HL-60/S4 treated with retinoic acid at 250 ng/mL for 4 days and 3 days (cell line): ENCODE results near the gene PAQR7.
"Not testable (repeated sequence)": the region's sequence is repeated elsewhere in the genome, so short reads cannot be mapped to it uniquely, and the experiment has no call there.

Experiments used
- in situ Hi-C: fragments of 300-500 bp; cut with MboI; formaldehyde crosslinking; loops from 2 replicates; pipeline ENCODE4 v1.7.0; 2022; ENCODE audit warnings: low sequenced_read_pairs

The PAQR7 gene

DNA sequence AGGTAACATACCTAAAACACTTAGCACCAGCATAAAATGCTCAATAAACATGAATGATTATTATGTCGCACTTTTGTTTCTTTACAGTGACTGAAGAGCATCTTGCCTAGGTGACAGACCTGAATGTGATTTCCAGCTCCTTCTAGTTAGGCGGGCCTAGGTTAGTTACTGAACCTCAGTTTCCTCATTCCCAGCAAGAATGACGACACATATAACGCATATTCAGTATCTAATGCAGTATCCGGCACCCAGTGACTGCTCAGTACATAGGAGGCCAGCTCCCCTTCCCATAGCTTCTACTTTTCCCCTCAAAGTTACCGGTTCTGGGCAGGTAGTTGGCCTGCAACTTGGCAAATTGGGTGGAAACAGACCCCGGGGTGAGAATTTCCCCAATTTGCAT lies 17.0 kb downstream of the PAQR7 start:
- in situ Hi-C loops, result no loop called here

DNA sequence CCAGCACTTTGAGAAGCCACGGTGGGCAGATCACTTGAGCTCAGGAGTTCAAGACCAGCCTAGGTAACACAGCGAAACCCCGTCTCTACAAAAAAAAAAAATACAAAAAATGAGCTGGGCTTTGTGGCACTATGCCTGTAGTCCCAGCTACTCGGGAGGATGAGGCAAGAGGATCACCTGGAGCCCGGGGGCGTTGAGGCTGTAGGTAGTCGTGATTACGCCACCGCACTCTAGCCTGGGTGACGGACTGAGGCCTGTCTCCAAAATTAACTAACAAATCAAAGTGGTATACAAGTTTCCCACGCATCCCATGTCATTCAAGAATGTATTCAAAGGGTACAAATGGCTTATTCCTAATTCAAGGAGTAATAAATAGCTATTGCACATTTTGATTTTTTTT lies 18.7 kb downstream of the PAQR7 start:
- in situ Hi-C loops, result no loop called here

DNA sequence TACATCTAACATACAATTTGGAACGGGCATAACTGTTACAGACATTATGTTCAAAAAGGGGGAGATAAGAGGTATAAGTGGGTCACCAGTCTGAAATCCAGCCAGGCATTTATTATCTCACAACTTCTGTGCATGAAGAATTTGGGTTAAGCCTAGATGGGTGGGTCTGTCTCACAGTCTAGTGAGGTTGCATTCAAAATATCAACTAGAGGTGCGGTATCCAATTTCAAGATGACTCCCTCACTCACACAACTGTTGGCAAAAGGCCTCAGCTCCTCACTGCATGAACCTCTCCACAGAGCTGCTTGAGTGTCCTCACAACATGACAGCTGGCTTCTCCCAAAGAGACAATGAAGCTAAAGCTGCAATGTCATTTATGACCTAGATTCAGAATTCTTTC lies 21.0 kb downstream of the PAQR7 start:
- in situ Hi-C loops, result no loop called here

DNA sequence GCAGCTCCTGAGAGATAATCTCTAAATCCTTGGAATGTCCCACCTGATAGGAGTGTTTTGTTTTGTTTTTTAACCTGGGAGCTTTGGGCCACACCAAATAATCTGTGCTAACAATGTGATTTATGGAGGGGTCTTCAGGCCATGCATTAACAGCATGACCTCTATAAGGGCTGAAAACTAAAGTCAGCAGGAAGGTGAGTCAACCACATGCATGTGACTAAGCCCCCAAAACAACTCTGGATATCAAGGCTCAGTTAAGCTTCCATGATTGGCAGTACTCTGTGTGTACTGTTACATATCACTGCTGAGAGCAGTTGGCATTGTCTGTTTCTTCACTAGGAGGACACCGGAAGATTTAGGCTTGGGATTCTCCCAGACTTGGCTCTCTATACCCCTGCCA lies 27.0 kb downstream of the PAQR7 start:
- in situ Hi-C loops, result no loop called here

DNA sequence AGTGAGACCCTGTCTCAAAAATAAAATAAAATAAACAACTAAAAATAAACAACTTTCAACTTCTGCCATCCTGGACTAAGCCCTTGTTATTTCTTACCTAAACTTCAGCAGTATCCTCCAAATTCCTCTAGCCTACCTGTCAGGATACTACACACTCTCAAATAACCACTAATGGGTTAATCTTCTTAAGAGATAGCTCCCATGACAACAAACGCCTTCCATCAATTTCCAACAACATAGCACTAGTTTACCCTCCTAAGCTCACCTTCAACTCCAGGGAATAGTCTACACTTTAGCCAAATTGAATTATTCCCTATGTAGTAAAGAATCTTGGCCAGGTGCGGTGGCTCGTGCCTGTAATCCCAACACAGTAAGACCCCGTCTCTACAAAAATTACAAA lies 27.6 kb downstream of the PAQR7 start:
- in situ Hi-C loops, result no loop called here

DNA sequence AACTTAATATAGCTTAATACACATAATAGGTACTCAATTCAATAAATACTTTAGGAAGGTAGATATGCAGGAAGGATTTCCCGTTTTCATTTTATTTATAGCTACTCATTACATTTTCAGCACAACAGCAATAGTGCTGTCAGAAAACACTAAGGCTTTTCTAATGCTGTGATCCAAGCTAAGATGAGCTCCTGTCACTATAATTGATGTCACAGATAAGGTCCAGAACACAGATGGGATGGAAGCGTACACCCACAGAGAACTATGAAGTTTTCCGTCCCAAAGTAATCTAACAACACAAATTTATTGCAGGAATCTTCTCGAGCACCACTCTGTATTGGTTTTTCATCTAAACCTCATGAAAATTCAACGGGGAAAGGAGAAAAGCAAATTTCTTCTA lies 29.8 kb downstream of the PAQR7 start:
- in situ Hi-C loops, result no loop called here

DNA sequence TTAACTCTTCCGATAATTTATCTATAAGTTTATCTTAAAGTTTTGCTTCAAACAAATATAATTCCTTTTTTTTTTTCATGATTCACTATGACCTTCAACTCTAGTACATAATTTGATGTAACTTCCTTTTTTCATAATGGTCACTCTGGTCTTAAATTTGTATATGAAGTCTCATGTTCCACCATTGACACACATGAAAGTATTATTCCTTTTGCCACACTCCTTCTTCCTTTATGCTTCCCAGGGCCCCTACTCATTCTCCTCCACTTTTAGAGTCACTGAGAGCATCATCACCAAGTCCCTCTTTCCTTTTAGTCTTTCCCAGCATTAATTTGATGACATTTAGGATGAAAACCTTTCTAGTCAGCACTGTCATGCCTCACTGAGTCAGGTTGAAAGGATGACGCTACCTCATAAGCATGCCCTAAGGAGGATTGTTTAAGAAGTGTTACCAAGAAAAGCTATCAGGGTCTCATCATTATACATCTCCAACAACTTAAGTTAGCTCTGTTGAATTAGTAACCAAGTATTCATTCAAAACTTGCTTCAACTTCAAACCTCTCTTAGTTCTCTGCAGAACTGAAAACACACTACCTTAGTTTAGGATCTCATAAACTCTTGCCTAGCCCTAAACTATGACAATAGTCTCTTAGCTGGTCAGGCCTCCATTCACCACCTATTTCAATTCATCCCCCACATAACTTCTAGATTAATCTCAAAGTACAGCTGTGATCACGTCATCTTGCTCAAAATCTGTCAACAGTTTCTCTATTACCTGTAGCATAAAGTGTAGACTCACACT lies 30.8 kb downstream of the PAQR7 start:
- in situ Hi-C loops, result no loop called here

DNA sequence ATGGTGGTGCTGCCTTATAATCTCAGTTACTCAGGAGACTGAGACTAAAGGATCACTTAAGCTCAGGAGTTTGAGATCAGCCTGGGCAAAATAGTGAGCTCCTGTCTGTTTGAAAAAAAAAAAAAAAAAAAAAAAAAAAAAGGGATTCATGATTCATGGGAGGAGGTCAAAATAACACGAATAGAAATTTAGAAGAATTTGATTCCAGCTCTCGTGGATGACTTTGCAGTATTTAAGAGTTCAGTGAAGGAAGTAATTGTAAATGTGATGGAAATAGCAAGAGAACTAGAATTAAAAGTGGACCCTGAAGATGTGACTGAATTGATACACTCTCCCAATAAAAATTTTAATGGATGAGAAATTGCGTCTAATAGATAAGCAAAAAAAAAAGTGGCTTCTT lies 32.0 kb downstream of the PAQR7 start:
- in situ Hi-C loops, result no loop called here

DNA sequence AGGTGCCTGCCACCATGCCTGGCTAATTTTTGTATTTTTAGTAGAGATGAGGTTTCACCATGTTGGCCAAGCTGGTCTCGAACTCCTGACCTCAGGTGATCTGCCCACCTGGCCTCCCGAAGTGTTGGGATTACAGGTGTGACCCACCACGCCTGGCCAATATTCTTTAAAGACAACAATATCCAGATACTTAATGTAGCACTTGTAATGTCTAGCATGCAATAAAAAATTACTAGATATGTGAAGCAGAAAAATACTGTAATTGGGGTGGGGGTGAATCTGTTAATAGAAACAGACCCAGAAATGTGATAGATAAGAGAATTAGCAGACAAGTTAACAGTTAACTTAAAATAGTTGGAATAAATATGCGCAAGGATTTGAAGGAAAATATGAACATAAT lies 35.7 kb downstream of the PAQR7 start:
- in situ Hi-C loops, result not testable (repeated sequence)

DNA sequence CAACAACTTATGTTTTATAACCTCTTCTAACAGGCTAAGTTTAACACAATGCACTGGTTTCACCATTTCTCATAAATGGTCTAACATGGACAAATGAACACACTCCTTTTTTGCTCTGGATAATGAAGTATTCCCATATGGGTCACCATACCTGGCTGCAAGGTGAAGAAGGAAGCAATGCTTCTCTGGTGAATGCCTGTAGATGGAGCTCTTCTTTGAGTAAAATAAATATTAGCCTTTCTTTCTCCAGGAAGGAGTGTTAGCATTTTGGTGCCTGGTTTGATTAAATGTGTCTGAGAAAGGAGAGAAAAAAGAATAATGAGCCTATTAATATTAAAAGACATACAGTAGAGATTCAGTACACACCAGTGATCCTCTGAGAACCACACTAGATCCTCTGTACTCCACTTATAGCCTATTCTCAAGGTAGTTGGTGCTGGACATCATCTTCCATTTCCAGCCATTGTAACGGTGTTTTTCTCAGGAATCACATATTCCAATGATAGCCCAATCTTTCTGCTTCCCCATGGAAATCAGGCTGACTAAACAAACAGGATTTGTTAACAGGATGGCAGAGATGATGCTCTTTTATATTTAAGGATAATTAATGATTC lies 38.1 kb downstream of the PAQR7 start:
- in situ Hi-C loops, result no loop called here

DNA sequence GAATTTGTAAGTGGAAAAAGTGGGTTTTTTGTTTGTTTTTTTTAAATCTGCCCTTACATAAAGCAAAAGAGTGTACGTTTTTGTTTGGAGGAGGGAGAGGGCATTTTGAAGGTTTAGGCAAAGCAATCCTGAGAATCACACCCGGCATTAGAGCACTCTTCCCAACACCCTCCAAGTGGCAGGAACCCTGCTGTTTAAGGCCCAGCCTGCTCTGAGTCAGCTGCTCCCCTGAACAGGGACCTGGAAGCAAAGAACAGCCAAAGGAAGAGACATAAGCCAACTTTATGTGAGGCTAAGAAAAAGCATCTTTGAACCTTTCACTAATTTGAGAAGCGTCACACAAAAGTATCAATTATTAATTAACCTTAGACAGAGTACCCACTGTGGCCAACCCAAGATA lies 38.8 kb downstream of the PAQR7 start:
- in situ Hi-C loops, result no loop called here

DNA sequence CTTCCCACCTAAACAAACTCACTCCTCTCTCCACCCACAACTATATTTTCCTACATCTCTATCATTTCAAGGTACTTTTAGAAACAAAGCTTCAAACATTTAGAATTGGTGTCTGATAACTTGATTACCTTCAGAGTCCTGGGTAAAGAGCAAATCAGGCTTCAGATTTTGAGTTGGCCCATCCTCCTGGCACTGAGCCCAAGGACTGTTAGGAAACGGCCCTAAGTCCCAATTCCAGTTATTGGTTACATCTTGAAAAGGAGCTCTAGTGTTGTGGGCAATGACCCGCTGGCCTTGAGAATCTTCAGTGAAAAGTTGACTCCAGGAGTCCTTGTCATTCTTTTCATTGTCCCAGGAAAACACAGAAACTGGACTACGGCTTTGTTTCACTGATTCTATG lies 40.6 kb downstream of the PAQR7 start:
- in situ Hi-C loops, result no loop called here

DNA sequence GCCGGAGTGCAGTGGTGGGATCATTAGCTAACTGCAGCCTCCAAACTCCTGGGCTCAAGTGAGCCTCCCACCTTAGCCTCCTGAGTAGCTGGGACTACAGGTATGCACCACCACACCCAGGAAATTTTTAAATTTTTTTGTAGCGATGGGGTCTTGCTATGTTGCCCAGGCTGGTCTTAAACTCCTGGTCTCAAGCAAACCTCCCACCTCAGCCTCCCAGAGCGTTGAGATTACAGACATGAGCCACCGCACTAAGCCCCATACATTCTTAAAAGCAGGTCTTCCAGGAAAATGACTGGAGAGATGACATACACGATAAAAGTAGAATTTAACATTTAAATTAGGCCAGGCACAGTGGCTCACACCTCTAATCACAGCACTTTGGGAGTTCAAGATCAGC lies 42.4 kb downstream of the PAQR7 start:
- in situ Hi-C loops, result no loop called here

DNA sequence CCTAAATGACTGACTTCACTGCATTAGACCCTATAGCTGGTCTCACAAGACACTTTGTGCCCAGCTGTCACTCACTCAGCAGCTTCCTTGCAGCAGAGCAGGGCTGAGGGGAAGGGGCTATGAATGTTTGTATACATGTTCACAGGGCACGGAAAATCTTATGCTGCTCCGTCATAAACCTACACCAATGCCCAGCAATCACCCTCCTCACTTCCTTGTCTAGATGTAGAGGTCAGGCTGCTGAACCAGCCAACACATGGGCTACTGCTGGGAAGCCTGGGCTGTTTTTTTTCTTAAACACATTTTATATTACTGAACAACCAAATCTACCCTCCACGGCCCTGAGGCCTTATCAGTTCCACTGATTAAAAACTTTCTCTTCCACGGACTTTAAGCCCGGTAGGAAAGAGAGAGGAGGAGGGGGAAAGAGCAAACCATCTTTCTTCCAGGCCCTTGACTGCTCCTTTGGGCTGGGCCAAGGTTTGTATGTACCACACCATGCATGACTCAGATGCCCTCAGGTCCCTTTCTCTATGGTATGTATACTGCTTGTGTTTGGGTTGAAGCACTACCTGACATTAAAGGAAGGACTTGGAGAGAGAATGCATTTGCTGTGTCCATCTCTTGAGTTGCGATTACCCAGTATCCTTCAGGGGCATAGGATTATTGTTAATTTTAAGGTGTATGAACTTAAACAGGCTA lies 43.0 kb downstream of the PAQR7 start:
- in situ Hi-C loops, result no loop called here

DNA sequence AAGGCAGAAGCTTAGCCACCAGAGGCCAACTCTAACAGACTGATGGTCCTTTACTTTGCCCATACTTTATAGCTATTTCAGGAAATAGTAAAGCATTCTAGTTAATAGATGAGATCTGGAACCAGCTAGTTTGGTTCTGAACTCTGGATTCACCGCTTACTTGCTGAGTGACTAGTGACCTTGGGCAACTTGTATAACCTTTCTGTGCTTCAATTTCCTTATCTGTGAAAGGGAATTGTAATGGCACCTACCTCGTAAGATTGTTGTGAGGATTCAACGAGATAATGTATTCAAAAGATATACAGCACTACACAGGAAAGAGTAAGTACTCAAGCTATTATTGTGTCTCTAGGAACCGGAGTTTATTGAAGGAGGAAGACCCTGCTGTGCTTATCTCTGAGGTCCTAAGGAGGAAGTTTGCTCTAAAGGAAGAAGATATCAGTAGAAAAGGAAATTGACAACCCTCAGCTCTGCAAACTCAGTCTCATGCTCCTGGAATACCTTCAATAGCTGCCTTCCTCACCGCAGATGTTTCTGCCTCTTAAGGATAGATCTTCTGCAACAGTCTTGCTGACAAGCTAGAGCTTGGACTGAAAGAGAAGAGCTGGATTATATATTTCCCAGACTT lies 43.8 kb downstream of the PAQR7 start:
- in situ Hi-C loops, result no loop called here

DNA sequence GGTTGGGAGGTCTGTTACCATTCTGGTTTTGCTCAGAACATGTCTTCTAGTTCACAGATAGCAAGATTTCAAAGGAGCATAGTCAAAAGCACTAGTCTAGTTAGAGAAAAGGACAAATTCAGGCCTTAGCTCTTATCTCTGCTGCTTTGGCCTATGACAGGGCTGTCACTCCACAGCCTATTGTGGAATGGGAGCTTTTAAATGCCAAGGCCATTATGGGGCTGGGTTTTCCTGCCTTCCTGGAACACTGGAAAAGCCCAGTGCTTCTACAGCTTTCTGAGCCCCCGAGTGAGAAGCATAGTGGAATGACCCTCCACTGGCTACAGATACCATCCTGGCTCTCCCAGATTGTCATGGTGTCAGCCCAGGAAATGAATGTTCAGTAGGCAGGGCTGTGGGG lies 46.5 kb downstream of the PAQR7 start:
- in situ Hi-C loops, result no loop called here

DNA sequence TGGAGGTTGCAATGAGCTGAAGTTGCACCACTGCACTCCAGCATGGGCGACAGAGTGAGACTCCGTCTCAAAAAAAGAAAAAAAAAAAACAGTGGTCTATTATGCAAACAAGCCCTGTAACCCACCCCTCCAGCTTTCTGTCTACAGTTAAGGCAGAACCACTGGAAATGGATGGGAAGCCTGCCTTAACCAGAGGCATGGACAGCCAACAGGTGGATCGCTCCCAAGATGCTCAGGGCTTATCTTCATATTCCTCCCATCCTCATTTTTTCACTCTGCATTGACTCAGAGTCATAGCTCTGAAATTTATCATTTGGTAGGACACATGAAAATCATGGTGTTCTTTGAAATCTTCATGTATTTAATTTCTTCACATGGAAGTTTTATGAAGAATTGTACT lies 47.0 kb downstream of the PAQR7 start:
- in situ Hi-C loops, result no loop called here

DNA sequence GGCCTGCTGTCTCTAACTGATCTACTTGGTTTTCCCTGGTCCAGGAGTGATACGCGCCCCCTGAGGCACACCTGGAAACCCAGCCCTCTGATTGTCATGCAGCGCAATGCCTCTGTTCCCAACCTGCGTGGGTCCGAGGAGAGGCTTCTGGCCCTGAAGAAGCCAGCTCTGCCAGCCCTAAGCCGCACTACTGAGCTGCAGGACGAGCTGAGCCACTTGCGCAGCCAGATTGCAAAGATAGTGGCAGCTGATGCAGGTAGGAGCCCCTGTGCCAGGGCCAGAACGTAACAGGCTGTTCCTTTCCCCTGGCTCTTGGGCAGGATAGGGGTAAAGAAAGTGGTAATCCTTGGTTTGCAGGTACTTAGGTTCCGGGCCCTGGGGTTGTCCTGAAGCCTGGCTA lies 48.9 kb downstream of the PAQR7 start:
- in situ Hi-C loops, result no loop called here

DNA sequence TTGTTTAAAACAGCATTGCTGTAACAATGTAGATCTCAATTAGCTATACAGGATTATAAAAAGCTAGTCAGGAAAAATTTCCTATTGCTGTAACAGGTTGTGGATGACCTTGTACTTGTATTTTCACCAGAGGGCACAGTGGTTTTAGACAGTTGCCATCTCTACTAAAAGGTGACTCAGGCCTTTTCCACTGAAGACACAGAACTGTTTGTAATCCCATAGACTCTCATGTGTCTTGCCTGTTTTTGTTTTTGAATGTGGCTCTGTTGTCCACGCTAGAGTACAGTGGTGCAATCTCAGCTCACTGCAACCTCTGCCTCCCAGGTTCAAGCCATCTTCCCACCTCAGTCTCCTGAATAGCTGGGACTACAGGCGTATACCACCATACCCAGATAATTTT lies 49.9 kb downstream of the PAQR7 start:
- in situ Hi-C loops, result no loop called here

DNA sequence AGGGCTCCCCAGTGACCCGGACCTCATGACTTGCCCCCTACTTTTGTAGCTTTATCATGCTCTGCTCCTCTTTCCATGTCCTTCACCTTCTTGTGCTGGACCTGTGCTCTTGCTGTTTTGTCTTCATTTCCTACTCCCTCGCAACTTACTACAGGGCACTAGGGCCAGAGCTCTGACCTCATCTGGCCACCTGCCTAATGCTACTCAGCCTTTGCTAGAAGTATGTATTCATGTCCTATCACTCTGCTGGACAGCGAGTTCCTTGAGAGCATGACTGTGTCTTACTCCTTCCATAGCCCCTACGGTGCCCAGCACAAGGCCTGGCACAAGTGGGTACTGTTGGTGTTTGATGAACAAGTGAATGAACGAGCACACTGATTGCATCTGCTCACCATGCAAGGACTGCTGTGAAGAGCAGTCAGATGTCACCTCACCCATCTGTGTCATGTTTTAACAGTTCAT lies 53.8 kb downstream of the PAQR7 start:
- in situ Hi-C loops, result no loop called here

DNA sequence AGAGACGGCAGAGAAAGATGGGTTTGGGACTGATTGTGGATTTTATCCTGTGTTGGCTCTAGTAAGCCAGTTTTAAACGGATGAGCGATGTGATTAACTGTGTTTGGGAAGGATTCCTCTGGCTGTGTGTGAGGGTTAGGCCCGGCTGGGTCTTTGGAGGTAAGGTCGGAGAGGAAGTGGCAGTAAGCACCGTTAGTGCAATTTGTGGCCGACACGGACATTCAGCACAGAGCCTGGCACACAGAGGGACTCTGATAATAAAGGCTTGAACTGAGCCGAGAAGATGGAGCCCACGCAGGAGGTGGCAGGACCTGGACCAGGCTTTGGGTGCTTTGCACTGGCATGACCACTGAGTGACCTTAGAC lies 54.4 kb downstream of the PAQR7 start:
- in situ Hi-C loops, result no loop called here
